ENCODE data around the gene OLFML2A.
"Not testable (repeated sequence)": the region's sequence is repeated elsewhere in the genome, so short reads cannot be mapped to it uniquely, and the experiment has no call there.

OLFML2A gene

GRCh38 chr9:124761710-124762109, 15.2 kb upstream of the OLFML2A start:
- no peak for DNase-seq

GRCh38 chr9:124762633-124763032, 14.3 kb upstream of the OLFML2A start:
- no peak for DNase-seq

- DNase-seq, result no peak
Observed at GRCh38 chr9:124764774-124765438, 12.0 kb upstream of the OLFML2A start.

GRCh38 chr9:124765439-124765835, 11.5 kb upstream of the OLFML2A start:
- no peak for DNase-seq

GRCh38 chr9:124766326-124766725, 10.6 kb upstream of the OLFML2A start:
- no peak for DNase-seq

- DNase-seq, result no peak
Observed at GRCh38 chr9:124766815-124767554, 9.9 kb upstream of the OLFML2A start.

GRCh38 chr9:124767821-124768220, 9.1 kb upstream of the OLFML2A start:
- no peak for DNase-seq

- no peak for DNase-seq
Observed at GRCh38 chr9:124768334-124768733, 8.6 kb upstream of the OLFML2A start.

GRCh38 chr9:124768750-124769548, 8.0 kb upstream of the OLFML2A start:
- DNase-seq, result no peak

GRCh38 chr9:124769549-124770358, 7.2 kb upstream of the OLFML2A start:
- no peak for DNase-seq

GRCh38 chr9:124770359-124771020, 6.4 kb upstream of the OLFML2A start:
- no peak for DNase-seq

- DNase-seq, result peak; percentile 98
Observed at GRCh38 chr9:124771021-124771866, 5.7 kb upstream of the OLFML2A start, which contains the start of gene NR6A1. Gene NR6A1, minus strand, starts transcription at chr9:124771311.

GRCh38 chr9:124771867-124772679, 4.9 kb upstream of the OLFML2A start:
- peak; percentile 53 for DNase-seq

GRCh38 chr9:124772877-124773276, 4.1 kb upstream of the OLFML2A start:
- DNase-seq, result not testable (repeated sequence)

GRCh38 chr9:124773473-124774128, 3.3 kb upstream of the OLFML2A start:
- no peak for DNase-seq

- peak; percentile 78 for DNase-seq
Observed at GRCh38 chr9:124774129-124774978, 2.6 kb upstream of the OLFML2A start.

GRCh38 chr9:124776618-124776953, 347 bp upstream of the OLFML2A start:
- DNase-seq, result no peak

GRCh38 chr9:124778575-124779367, 1.8 kb downstream of the OLFML2A start:
- no peak for DNase-seq

All from midbrain (tissue), 1 donor.